Measurements from ENCODE around the gene GADD45G.

The GADD45G gene

GRCh38 chr9:89654025-89654662 is 49.3 kb downstream of the GADD45G start:
- DNase-seq (ENCODE audit: low spot score), result no peak

GRCh38 chr9:89655056-89655989 is 50.5 kb downstream of the GADD45G start:
- DNase-seq (ENCODE audit: low spot score), result no peak
